ENCODE results near the gene TGFA.

- TF ChIP-seq CTCF (IDR thresholded peaks at IDR 0.05) (no peak), EP300 (IDR thresholded peaks at IDR 0.05) (no peak), POLR2A (IDR thresholded peaks at IDR 0.05) (no peak)
Observed at GRCh38 chr2:70527447-70528080, 26.1 kb downstream of the TGFA start.
